Stimulated activated CD4-positive, alpha-beta T cell treated with anti-CD3 and anti-CD28 coated beads, Interleukin-1b, Interleukin-23, amount 100 ng/mL, for 24 hours (primary cell): ENCODE measurements around the gene DUOX2.
"Not testable (repeated sequence)": the region's sequence is repeated elsewhere in the genome, so short reads cannot be mapped to it uniquely, and the experiment has no call there.

Experiments
- DNase-seq, 4 experiments: peaks; one replicate each; pipeline ENCODE4 v3.0.0-alpha.2; 2020; ENCODE audit warnings: low read depth in 4 of 4, low spot score in 1 of 4

The DUOX2 gene

GRCh38 chr15:45102226-45102625 is 11.7 kb downstream of the DUOX2 start:
- DNase-seq: no peak

DNA sequence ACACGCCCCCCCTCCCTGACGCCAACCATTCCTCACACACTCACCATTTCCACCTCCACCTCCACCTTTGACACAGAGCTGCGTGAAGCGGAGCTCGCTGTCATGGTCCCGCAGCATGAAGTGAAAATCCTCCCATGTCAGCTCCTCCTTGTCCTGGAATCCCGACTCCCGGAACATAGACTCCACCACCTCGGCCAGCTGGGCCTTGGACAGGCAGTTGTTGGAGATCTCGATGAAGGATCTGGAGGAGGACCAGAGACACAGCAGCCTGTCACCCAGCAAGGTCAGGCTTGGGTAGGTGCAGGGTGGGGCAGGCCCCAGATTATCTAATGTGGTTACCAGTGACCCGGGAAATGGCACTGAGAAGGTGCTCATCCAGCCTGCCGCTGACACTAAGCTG is 12.2 kb downstream of the DUOX2 start:
- no peak for DNase-seq

GRCh38 chr15:45100884-45101625 is 12.9 kb downstream of the DUOX2 start:
- no peak for DNase-seq

DNA sequence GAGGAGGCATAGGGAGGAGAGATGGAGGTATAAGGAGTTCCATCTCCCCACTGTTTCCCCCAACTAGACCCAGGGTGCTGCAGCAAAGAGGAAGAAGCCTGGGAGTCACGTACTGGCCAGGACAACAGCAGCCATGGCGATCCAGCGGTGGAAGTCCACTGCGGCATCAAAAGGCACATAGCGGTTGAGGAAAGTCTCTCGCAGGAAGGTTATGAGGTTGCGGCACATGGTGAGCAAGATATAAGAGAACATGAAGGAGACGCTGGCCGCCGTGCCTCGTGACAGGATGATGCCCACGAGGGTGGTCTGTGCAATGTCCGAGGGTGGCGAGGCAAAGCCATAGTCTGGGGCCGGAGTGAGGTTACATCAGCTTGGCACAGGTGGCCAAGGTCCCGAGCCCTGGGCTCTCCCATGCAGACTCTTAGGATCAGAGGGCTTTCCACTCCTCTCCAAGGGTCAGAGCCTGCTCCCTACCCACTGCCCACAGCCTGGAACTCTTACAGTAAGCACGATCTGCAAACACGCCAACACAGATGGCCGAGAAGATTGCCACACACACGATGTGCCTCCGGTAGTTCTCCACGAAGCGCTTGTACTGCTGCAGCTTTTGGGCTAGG is 14.3 kb downstream of the DUOX2 start:
- no peak for DNase-seq

GRCh38 chr15:45097466-45097865 is 16.5 kb downstream of the DUOX2 start:
- no peak for DNase-seq

GRCh38 chr15:45095661-45096060 is 18.3 kb downstream of the DUOX2 start:
- no peak for DNase-seq

- no peak for DNase-seq
These were observed 19.6 kb downstream of the DUOX2 start for GRCh38 chr15:45094358-45094730.

DNA sequence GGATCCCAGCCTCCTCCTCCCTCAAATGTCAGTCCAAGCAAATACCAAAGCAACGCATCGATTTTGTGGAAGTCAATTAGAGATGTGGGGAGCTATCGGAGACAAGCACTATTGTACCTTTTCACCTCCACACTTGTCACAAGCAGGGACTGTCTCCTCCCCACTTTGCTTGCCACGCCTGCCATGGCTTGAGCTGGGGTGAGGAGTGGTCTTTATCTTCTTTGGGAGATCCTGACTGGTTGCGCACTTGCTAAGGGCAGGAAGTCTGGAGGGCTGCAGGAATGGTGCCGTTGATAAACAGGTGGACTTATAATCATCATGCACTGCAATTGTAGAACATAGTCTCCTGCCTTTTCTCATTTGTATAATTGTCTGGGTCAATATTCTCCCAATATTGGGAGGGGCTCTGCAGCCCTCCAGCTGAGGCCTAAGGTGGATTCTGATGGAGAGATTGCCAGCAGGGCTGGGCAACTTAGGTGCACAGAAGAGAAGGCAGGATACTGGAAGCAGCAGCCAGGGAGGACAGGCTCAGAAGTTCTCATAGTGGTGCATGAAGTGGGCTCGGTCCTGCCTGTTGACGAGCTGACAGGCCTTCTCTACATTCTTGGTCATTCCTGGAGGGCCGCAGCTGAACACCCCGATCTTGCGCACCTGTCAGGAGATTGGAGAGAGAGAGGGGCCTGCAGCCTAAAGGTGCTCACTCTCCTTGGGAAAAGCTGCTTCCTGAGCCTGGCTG is 20.2 kb downstream of the DUOX2 start:
- no peak for DNase-seq

DNA sequence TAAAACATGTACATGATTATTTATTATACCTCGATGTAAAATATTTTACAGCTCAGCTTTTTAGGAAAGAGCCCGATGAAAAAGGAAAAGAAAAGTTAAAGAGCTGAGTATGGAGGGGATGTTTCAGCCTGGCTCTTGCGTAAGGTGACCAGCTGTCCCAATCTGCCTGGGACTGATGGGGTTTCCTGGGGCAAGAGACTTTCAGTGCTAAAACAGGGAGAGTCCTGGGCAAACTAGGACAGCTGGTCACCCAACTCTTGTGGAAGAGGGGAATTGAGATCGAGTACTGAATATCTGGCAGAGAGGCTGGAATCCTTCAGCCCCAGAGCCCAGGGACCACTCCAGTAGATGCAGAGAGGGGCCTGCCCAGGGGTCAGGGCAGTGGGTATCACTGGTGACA is 21.0 kb downstream of the DUOX2 start:
- no peak for DNase-seq

DNA sequence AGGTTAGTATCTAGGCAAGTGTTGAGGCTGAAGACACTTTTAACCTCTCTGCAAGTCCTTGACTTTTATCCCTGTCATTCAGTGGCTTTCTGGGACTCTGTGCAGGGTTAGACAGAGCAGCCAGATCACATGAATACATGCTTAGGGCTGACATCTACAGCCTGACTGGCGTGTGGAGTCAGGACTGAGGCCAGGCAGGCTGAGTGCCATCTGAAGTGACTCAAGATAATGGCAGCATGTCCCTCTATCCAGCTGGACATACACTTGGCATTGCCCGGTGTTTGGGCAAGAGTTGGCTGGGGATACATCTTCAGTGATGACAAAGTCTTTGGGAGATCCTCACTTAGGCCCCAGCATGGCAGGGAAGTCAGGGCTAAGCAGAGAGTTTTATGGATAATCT is 22.4 kb downstream of the DUOX2 start:
- DNase-seq: no peak

- no peak for DNase-seq
These were observed 22.8 kb downstream of the DUOX2 start for GRCh38 chr15:45091161-45091560.

GRCh38 chr15:45089712-45090373 is 24.1 kb downstream of the DUOX2 start:
- DNase-seq: no peak

GRCh38 chr15:45088801-45089711 is 24.9 kb downstream of the DUOX2 start:
- DNase-seq: no peak

DNA sequence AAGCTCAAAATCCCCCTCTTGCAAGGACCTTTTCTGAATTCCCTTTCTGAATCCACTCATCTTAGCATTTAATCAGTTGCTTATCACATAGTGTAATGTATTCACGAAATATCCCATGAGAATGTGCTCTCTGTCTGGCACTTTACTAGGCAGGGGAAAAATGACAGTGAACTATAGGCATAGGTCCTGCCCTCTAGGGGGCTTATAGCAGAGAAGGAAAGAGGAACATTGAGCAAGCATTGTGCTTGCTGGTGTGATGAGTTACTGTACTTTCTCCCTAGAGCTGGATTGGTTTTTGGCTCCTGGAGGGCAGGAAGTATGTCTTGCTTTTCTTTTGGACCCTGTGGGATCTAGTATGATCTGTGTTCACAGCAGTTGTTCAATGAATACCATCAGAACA is 26.5 kb downstream of the DUOX2 start:
- no peak for DNase-seq

- DNase-seq: no peak
These were observed 29.8 kb downstream of the DUOX2 start for GRCh38 chr15:45084163-45084562.

DNA sequence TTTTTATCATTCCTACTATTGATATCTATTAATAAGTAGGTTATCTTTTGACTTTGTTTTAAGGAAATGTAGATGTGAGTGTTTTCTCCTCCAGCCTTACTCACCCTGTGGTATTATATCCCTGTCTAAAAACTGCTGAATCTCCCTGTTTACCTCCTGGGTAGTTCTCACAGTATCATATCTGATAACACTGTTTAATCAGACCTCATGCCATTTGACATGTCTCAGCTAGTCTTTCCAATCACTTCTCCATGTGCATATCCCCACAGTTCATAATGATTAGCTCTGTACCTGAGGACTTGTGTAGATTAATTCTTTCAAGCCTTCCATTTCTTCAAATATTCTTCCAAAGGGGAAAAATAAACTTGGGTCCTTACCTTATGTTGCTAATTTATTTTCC is 30.7 kb downstream of the DUOX2 start:
- DNase-seq: no peak

GRCh38 chr15:45082412-45082811 is 31.6 kb downstream of the DUOX2 start:
- DNase-seq: not testable (repeated sequence)

DNA sequence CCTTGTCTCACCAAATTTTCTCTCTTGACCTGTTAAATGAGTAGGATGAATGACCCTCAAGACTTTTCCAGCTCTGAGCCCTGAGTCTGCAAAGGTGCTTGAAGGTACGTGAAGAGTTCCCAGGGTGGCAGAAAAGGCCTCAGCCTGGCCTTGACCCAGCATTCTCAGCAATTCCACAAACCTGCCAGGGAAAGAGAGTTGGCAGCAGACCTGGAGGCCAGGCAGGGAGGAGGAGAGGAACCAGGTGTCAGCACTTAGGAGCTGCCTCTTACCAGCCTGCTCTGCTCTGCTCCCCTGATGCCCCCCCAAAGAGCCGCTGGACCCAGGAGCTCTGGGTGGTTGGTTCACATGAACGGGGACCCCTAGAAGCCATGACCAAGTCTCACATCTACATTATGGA is 33.4 kb downstream of the DUOX2 start:
- DNase-seq: not testable (repeated sequence)

- DNase-seq: not testable (repeated sequence)
These were observed 34.2 kb downstream of the DUOX2 start for GRCh38 chr15:45079628-45080246.

DNA sequence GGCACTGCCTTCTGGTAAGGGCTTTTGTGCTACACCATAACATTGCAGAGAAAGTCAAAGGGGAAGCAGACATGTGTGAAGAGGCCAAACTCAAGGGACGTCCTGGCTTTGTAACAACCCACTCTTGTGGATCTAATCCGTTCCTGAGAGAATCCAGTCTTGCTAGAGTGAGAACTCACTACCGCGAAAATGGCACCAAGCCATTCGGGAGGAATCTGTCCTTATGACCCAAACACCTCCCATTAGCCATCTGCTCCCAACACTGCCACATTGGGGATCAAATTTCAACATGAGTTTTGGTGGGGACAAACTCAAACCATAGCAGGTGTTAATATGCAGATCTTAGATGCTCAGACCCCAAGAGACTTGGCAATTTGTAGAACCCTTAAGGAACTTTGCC is 34.8 kb downstream of the DUOX2 start:
- DNase-seq: not testable (repeated sequence)
